Naive thymus-derived CD4-positive, alpha-beta T cell (primary cell): Measurements from ENCODE around the gene RPL39. TPM values are rescaled to one million over a fixed set of nuclear protein-coding genes. Genes with fewer than 3 reads are reported as not detected.
"Not testable (repeated sequence)": the region's sequence is repeated elsewhere in the genome, so short reads cannot be mapped to it uniquely, and the experiment has no call there.

Source experiments
- ATAC-seq: fragments of 150-1000 bp; cut with Tn5 transposase; 2 replicates; pipeline ENCODE4 v1.10.0; 2021; ENCODE audit warnings: mild to moderate bottlenecking, moderate library complexity
- CTCF ChIA-PET: fragments of 350-600 bp; sonication (Branson Sonifier 250); formaldehyde crosslinking; loops from one replicate; lab custom pipeline; 2021; ENCODE audit warnings: antibody characterized with exemption; lab: Charles Lee
- POLR2A ChIA-PET: fragments of 350-600 bp; sonication (Branson Sonifier 250); formaldehyde crosslinking; loops from one replicate; lab custom pipeline; 2021; ENCODE audit warnings: antibody characterized with exemption, inconsistent platforms; lab: Charles Lee
- DNase-seq, 9 donors: peaks; one replicate each; pipeline versions ENCODE4 v3.0.0 to v3.0.0-alpha.2; 2020 to 2022; ENCODE audit warnings: mixed read lengths in 1 of 9
- H3K27ac ChIP-seq: one replicate; pipeline ENCODE4 v1.7.0; 2013; ENCODE audit warnings: mild to moderate bottlenecking, low read depth, low read length, moderate library complexity
- H3K27me3 ChIP-seq, 2 donors: one replicate each; pipeline ENCODE4 v1.7.0; 2013; ENCODE audit warnings: low read length in 2 of 2, mild to moderate bottlenecking in 2 of 2, moderate library complexity in 2 of 2; ENCODE audit not compliant: control insufficient read depth in 2 of 2, insufficient read depth in 2 of 2
- H3K36me3 ChIP-seq, 3 experiments: 1 replicate in 2 of 3; 2 replicates in 1 of 3; pipeline ENCODE4 v1.7.0; 2013; ENCODE audit warnings: low read length in 3 of 3, mild to moderate bottlenecking in 3 of 3, moderate library complexity in 1 of 3; ENCODE audit not compliant: insufficient read depth in 3 of 3, control insufficient read depth in 2 of 3
- H3K4me1 ChIP-seq, 2 donors: one replicate each; pipeline ENCODE4 v1.7.0; 2013; ENCODE audit warnings: low read length in 2 of 2, mild to moderate bottlenecking in 2 of 2, moderate library complexity in 1 of 2; ENCODE audit not compliant: control insufficient read depth in 2 of 2, insufficient read depth in 2 of 2
- H3K4me3 ChIP-seq: 2 replicates; pipeline ENCODE4 v1.7.0; 2013; ENCODE audit warnings: mild to moderate bottlenecking, low read length
- H3K9me3 ChIP-seq, 3 experiments: 1 replicate in 2 of 3; 2 replicates in 1 of 3; pipeline ENCODE4 v1.7.0; 2013; ENCODE audit warnings: low read length in 3 of 3; ENCODE audit not compliant: control insufficient read depth in 2 of 3
- H3K27ac Mint-ChIP-seq, 9 donors: one replicate each; pipeline ENCODE4 v1.8.0; 2020 to 2022; ENCODE audit warnings: mixed read lengths in 9 of 9, mild to moderate bottlenecking in 8 of 9, moderate library complexity in 5 of 9, inconsistent platforms in 2 of 9
- H3K27me3 Mint-ChIP-seq, 5 donors: one replicate each; pipeline ENCODE4 v1.8.0; 2021 to 2022; ENCODE audit warnings: mixed read lengths in 5 of 5, mild to moderate bottlenecking in 1 of 5
- H3K36me3 Mint-ChIP-seq, 5 donors: one replicate each; pipeline ENCODE4 v1.8.0; 2020 to 2022; ENCODE audit warnings: mixed read lengths in 5 of 5, mild to moderate bottlenecking in 3 of 5, inconsistent platforms in 1 of 5
- H3K4me1 Mint-ChIP-seq, 7 donors: one replicate each; pipeline ENCODE4 v1.8.0; 2020 to 2022; ENCODE audit warnings: mixed read lengths in 7 of 7, mild to moderate bottlenecking in 3 of 7, inconsistent platforms in 1 of 7
- H3K4me3 Mint-ChIP-seq, 10 donors: one replicate each; pipeline ENCODE4 v1.8.0; 2020 to 2022; ENCODE audit warnings: mild to moderate bottlenecking in 10 of 10, mixed read lengths in 10 of 10, moderate library complexity in 6 of 10, inconsistent platforms in 2 of 10
- H3K9me3 Mint-ChIP-seq, 11 donors: one replicate each; pipeline ENCODE4 v1.8.0; 2020 to 2022; ENCODE audit warnings: mixed read lengths in 11 of 11, mild to moderate bottlenecking in 4 of 11, inconsistent platforms in 1 of 11, moderate library complexity in 1 of 11
- intact Hi-C, 2 donors: fragments of 100-400 bp; cut with micrococcal nuclease; formaldehyde crosslinking; loops; one replicate each; pipeline ENCODE4 v1.15.1; 2023
- polyA plus RNA-seq, 2 donors: library from polyadenylated mRNA; unstranded; fragments of 300-500 nt; fragmentation: Illumina TruSeq; gene quantifications; one replicate each; pipeline ENCODE4 v1.2.3, GENCODE V29; 2021
- total RNA-seq, 6 experiments: library from RNA in 5 of 6; stranded (reverse) in 5 of 6; gene quantifications; 1 replicate in 5 of 6; 2 replicates in 1 of 6; pipeline ENCODE4 v1.2.3 and lab custom pipeline; 2021 to 2026

Gene RPL39
- total and polyA plus RNA-seq, 7 experiments from 2014 or later = 2,181 to 5,899 (median 4,198) TPM

GRCh38 chrX:119817130-119817690 is 25.8 kb upstream of the RPL39 start:
- Histone ChIP-seq H3K27me3 (no peaks in the 10 kb centered on the region), H3K4me1 (no peaks in the 10 kb centered on the region), H3K4me3 (no peak overlapping the region), H3K9me3 (no peaks in the 10 kb centered on the region), H3K27ac (no peak overlapping the region), H3K36me3 (no peaks in the 10 kb centered on the region)
- CTCF ChIA-PET = interaction anchor here (0.6 kb wide), 1 partner anchor 318 kb away, joined by 4 read pairs; no protein-coding TSS in a partner anchor
- intact Hi-C loops = no loop called here
- peaks cover 0 to 4% (median 2%) of the 10 kb centered on the region in 5 donors for H3K36me3 Mint-ChIP-seq
- peaks cover 0 to 14% (median 7%) of the 10 kb centered on the region in 7 donors for H3K4me1 Mint-ChIP-seq
- H3K4me3 Mint-ChIP-seq = no peak overlapping the region
- no peaks in the 10 kb centered on the region for H3K27me3 Mint-ChIP-seq
- ATAC-seq (no peak), DNase-seq (no peak)
- H3K27ac Mint-ChIP-seq = peak overlapping the region in 1 of 9 donors; percentile 5
- no peaks in the 10 kb centered on the region for H3K9me3 Mint-ChIP-seq
- POLR2A ChIA-PET = interaction anchor here (1.0 kb wide), 1 partner anchor 25 kb away, joined by 3 read pairs; the partner anchor contains the start of gene RPL39

DNA sequence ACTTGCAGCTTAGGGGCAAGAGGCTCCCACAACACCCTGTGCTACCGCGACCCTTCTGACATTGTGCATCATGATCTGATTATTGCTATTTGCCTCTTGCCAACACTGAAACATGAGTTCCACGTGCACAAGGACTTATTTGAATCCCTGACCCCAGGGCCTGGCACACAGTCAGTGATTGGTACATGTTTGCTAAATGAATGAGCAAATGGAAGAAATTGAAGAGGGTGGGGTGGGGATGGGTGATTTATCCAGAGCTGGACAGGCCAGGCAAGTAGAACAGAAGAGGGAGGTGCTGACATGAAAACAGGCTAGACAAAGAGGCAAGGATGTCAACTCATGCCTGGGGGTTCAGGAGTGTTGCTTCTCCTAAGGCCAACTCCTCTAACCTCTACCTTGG is 24.9 kb upstream of the RPL39 start:
- no peak overlapping the region for H3K27ac Mint-ChIP-seq
- Histone ChIP-seq H3K4me1 (no peaks in the 10 kb centered on the region), H3K27me3 (no peaks in the 10 kb centered on the region), H3K36me3 (no peaks in the 10 kb centered on the region), H3K9me3 (no peaks in the 10 kb centered on the region), H3K4me3 (no peak overlapping the region), H3K27ac (no peak overlapping the region)
- no peaks in the 10 kb centered on the region for H3K9me3 Mint-ChIP-seq
- intact Hi-C loops = no loop called here
- POLR2A ChIA-PET = interaction anchor here (1.0 kb wide), 1 partner anchor 24 kb away, joined by 3 read pairs; the partner anchor contains the start of gene RPL39
- peaks cover 0 to 6% (median 0%) of the 10 kb centered on the region in 7 donors for H3K4me1 Mint-ChIP-seq
- H3K27me3 Mint-ChIP-seq = no peaks in the 10 kb centered on the region
- no peak for ATAC-seq
- H3K4me3 Mint-ChIP-seq = no peak overlapping the region
- DNase-seq = no peak
- peaks cover 0 to 4% (median 0%) of the 10 kb centered on the region in 5 donors for H3K36me3 Mint-ChIP-seq
- CTCF ChIA-PET = no interaction called here

- Histone ChIP-seq H3K4me3 (no peak overlapping the region), H3K27ac (no peak overlapping the region), H3K27me3 (no peaks in the 10 kb centered on the region), H3K36me3 (no peaks in the 10 kb centered on the region), H3K4me1 (no peaks in the 10 kb centered on the region), H3K9me3 (no peaks in the 10 kb centered on the region)
- intact Hi-C loops = no loop called here
- Mint-ChIP-seq H3K9me3 (peaks cover 0 to 4% (median 0%) of the 10 kb centered on the region in 11 donors), H3K27me3 (no peaks in the 10 kb centered on the region), H3K27ac (no peak overlapping the region), H3K4me1 (peaks cover 0 to 3% (median 0%) of the 10 kb centered on the region in 7 donors), H3K36me3 (peaks cover 0 to 11% (median 9%) of the 10 kb centered on the region in 5 donors), H3K4me3 (no peak overlapping the region)
- DNase-seq (no peak), ATAC-seq (no peak)
- POLR2A ChIA-PET = no interaction called here
- CTCF ChIA-PET = no interaction called here
Observed at GRCh38 chrX:119809185-119809666, 17.8 kb upstream of the RPL39 start.

- H3K36me3 ChIP-seq, H3K27me3 ChIP-seq, ATAC-seq, H3K4me1 ChIP-seq, H3K9me3 ChIP-seq, H3K4me1 Mint-ChIP-seq, H3K27ac ChIP-seq, intact Hi-C loops, CTCF ChIA-PET, POLR2A ChIA-PET, H3K27me3 Mint-ChIP-seq, H3K4me3 Mint-ChIP-seq, DNase-seq, H3K4me3 ChIP-seq, H3K27ac Mint-ChIP-seq, H3K9me3 Mint-ChIP-seq: not testable (repeated sequence)
- peaks cover 0 to 11% (median 9%) of the 10 kb centered on the region in 5 donors for H3K36me3 Mint-ChIP-seq
Observed at GRCh38 chrX:119808461-119808860, 17.0 kb upstream of the RPL39 start.

GRCh38 chrX:119802546-119802945 is 11.1 kb upstream of the RPL39 start:
- H3K27me3 Mint-ChIP-seq = no peaks in the 10 kb centered on the region
- Histone ChIP-seq H3K4me3 (no peak overlapping the region), H3K4me1 (no peaks in the 10 kb centered on the region), H3K27me3 (no peaks in the 10 kb centered on the region), H3K27ac (no peak overlapping the region), H3K36me3 (no peaks in the 10 kb centered on the region), H3K9me3 (no peaks in the 10 kb centered on the region)
- ChIA-PET CTCF (no interaction called here), POLR2A (no interaction called here)
- H3K4me1 Mint-ChIP-seq = peaks cover 0 to 4% (median 0%) of the 10 kb centered on the region in 7 donors
- peak overlapping the region in 1 of 9 donors; percentile 14 for H3K27ac Mint-ChIP-seq
- H3K9me3 Mint-ChIP-seq = peaks cover 0 to 4% (median 0%) of the 10 kb centered on the region in 11 donors
- intact Hi-C loops = no loop called here
- ATAC-seq = no peak
- H3K4me3 Mint-ChIP-seq = no peak overlapping the region
- peaks cover 0 to 14% (median 5%) of the 10 kb centered on the region in 5 donors for H3K36me3 Mint-ChIP-seq
- DNase-seq = no peak

DNA sequence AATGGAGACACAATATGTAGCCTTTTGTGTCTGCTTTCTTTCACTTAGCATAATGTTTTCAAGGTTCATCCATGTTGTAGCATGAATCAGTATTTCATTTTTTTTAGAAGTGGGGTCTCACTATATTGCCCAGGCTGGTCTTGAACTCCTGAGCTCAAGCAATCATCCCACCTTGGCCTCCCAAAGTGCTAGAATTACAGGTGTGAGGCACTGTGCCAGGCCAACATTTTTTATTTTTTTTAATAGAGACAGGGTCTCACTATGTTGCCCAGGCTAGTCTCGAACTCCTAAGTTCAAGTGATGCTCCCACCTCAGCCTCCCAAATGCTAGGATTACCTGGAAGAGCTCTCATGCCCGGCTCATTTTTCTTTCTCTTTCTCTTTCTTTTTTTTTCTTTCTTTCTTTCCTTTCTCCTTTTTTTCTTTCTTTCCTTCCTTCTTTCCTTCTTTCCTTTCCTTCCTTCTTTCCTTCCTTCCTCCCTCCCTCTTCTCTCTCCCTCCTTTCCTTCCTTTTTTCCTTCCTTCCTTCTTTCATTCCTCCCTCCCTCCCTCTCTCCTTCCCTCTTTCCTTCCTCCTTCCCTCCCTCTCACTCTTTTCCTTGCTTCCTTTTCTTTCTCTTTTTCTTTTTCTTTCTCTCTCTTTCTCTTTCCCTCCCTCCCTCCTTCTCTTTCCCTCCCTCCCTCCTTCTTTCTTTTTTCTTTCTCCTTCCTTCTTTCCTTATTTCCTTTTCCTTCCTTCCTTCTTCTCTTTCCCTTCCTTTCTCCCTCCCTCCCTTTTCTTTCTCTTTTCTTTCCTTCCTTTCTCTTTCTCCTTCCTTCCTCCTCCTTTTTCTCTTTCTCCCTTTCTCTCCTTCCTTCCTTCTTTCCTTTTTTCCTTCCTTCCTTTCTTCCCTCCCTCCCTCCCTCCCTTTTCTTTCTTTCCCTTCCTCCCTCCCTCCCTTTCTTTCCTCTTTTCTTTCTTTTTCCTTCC is 10.1 kb upstream of the RPL39 start:
- H3K27me3 Mint-ChIP-seq = no peaks in the 10 kb centered on the region
- peaks cover 0 to 4% (median 0%) of the 10 kb centered on the region in 7 donors for H3K4me1 Mint-ChIP-seq
- H3K4me1 ChIP-seq = no peaks in the 10 kb centered on the region
- no peak overlapping the region for H3K27ac Mint-ChIP-seq
- H3K36me3 Mint-ChIP-seq = peaks cover 0 to 10% (median 4%) of the 10 kb centered on the region in 5 donors
- no peak overlapping the region for H3K4me3 Mint-ChIP-seq
- DNase-seq (no peak), ATAC-seq (no peak)
- no peak overlapping the region for H3K27ac ChIP-seq
- H3K36me3 ChIP-seq = no peaks in the 10 kb centered on the region
- intact Hi-C loops = no loop called here
- no peaks in the 10 kb centered on the region for H3K27me3 ChIP-seq
- CTCF ChIA-PET = no interaction called here
- H3K4me3 ChIP-seq = no peak overlapping the region
- H3K9me3 ChIP-seq = no peaks in the 10 kb centered on the region
- POLR2A ChIA-PET = no interaction called here
- H3K9me3 Mint-ChIP-seq = peaks cover 0 to 4% (median 0%) of the 10 kb centered on the region in 11 donors
